ENCODE data around the gene CIB2.

GRCh38 chr15:78149068-78149804 is 18.0 kb upstream of the CIB2 start, which contains the start of gene IDH3A:
- TF ChIP-seq CTCF (conservative IDR thresholded peaks at IDR 0.05), result no peak
- TF ChIP-seq EZH2 (IDR thresholded peaks at IDR 0.05; ENCODE audit: low read depth), result no peak

Measured in PC-9 (cell line).